Measurements from ENCODE around the gene MACROH2A2. TPM values are rescaled to one million over a fixed set of nuclear protein-coding genes. Genes with fewer than 3 reads are reported as not detected.

Gene MACROH2A2
- total RNA-seq, 4 donors from 2014 or later = 9.9 to 21.3 (median 15.9) TPM

- Histone ChIP-seq H3K4me1 (peaks cover 4% of the 10 kb centered on the region), H3K27ac (no peak overlapping the region), H3K27me3 (no peaks in the 10 kb centered on the region), H3K4me3 (no peak overlapping the region), H3K9me3 (no peaks in the 10 kb centered on the region), H3K36me3 (peaks cover 13% of the 10 kb centered on the region)
- no peak for DNase-seq (ENCODE audit: low spot score in 2 of 2)
- TF ChIP-seq, protein P1, sequence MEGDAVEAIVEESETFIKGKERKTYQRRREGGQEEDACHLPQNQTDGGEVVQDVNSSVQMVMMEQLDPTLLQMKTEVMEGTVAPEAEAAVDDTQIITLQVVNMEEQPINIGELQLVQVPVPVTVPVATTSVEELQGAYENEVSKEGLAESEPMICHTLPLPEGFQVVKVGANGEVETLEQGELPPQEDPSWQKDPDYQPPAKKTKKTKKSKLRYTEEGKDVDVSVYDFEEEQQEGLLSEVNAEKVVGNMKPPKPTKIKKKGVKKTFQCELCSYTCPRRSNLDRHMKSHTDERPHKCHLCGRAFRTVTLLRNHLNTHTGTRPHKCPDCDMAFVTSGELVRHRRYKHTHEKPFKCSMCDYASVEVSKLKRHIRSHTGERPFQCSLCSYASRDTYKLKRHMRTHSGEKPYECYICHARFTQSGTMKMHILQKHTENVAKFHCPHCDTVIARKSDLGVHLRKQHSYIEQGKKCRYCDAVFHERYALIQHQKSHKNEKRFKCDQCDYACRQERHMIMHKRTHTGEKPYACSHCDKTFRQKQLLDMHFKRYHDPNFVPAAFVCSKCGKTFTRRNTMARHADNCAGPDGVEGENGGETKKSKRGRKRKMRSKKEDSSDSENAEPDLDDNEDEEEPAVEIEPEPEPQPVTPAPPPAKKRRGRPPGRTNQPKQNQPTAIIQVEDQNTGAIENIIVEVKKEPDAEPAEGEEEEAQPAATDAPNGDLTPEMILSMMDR (IDR thresholded peaks at IDR 0.05) = no peak
- TF ChIP-seq POLR2AphosphoS5 (IDR thresholded peaks at IDR 0.05) (no peak), POLR2A (IDR thresholded peaks at IDR 0.05) (no peak), EP300 (IDR thresholded peaks at IDR 0.05) (no peak)
- 82% methylated on average over 5 of the region's 5 CpGs for WGBS
These were observed 73.4 kb downstream of the MACROH2A2 start for GRCh38 chr10:70125918-70126552.

DNA sequence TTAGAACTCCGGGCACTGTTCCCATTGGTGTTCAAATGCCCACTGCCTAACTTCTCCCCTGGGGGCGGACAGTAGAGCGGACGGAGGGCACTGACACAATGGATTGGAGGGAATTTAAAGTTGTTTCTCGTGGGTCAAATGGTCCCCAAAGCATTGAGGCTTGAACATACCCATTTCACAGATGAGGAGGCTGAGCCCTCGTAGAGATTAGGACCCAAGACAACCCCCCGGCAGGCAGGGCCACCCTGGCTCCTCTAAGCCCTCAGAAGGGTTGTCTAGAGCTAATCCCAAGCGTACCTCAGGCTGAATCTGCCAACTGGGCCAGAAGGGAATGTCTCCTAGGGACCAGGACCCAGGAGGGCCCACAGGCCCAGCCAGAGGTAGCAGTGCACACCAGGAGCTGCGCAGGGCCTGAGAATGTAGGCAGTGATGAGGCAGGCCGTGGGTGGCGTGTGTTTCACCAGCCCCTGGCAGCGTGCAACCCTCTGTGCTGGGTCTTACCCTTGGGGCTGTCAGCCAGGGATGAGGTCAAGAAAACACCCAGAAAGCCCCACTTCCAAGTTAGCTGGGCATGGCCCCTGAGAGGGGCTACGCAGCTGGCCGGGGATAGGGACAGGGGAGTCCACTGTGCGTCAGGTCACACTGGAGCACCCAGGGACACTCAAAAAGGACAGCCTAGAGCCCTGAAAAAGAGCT lies 74.2 kb downstream of the MACROH2A2 start:
- H3K4me1 ChIP-seq = peaks cover 12% of the 10 kb centered on the region
- H3K27me3 ChIP-seq = no peaks in the 10 kb centered on the region
- peaks cover 10% of the 10 kb centered on the region for H3K36me3 ChIP-seq
- TF ChIP-seq POLR2A (IDR thresholded peaks at IDR 0.05) (no peak), EP300 (IDR thresholded peaks at IDR 0.05) (no peak), POLR2AphosphoS5 (IDR thresholded peaks at IDR 0.05) (no peak)
- TF ChIP-seq, protein P1 (IDR thresholded peaks at IDR 0.05) = no peak
- no peak overlapping the region for H3K4me3 ChIP-seq
- no peaks in the 10 kb centered on the region for H3K9me3 ChIP-seq
- WGBS = 98% methylated on average over 15 of the region's 15 CpGs
- H3K27ac ChIP-seq = no peak overlapping the region
- no peak for DNase-seq (ENCODE audit: low spot score in 2 of 2)

DNA sequence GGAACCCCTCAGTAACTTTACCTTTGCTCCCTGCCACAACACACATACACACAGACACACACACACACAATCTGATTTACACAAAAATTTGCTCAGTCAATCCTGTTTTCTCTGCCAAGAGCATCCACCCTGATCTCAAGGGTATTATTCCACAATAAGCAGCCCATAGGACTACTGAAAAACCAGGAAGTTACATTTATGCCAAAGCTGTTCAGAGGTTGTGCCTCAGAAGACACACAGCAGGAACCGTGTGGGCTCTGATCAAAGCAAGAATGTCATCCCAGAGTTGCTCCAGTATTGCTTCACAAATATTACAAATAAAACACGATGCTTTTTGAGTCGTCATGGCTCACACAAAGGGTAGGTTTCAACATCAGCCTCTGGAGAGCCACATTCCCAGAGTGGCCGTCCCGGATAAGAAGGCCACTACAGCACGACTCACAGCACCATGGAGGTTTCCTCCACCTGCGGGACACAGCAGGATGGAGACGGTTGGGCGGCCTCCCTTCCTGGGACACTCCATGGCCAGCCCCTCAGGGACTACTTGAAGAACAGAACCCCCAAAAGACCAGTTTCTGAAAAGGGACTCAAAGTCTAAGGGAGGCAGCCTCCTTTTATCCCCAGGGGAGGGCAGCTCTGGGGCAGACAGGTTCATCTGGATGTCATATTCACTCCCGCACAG lies 78.4 kb downstream of the MACROH2A2 start:
- no peaks in the 10 kb centered on the region for H3K36me3 ChIP-seq
- no peak for TF ChIP-seq EP300 (IDR thresholded peaks at IDR 0.05)
- TF ChIP-seq, protein P1 (IDR thresholded peaks at IDR 0.05) = no peak
- peak in 1 of 3 donors; percentile 76 for TF ChIP-seq POLR2AphosphoS5 (IDR thresholded peaks at IDR 0.05)
- TF ChIP-seq POLR2A (IDR thresholded peaks at IDR 0.05) = peak in 1 of 2 donors; percentile 51
- H3K4me3 ChIP-seq = peak overlapping the region; percentile 68
- DNase-seq (ENCODE audit: low spot score in 2 of 2) = peak; percentile 72 to 83
- no peaks in the 10 kb centered on the region for H3K27me3 ChIP-seq
- peaks cover 26% of the 10 kb centered on the region for H3K4me1 ChIP-seq
- H3K9me3 ChIP-seq = no peaks in the 10 kb centered on the region
- H3K27ac ChIP-seq = peak overlapping the region; percentile 41
- WGBS = 69% methylated on average over 9 of the region's 10 CpGs

DNA sequence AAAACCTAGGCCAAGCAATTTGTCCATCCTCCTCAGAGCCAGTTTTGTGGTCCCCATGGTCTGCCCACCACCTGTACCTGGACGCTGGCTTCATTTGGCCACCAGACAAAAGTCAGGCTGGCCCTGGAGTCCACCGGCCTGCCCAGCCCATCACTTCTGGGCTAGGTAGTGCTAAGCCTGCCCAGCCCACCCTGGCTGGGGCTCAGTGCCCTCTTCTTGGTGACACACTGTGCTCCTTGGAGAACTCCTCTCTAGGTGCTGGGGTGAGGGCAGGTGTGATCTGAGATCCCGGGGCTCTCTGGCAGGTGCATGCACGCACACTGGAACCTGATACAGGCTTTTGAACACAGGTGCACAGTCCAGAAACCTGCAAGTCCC lies 78.9 kb downstream of the MACROH2A2 start:
- Histone ChIP-seq H3K4me1 (peaks cover 26% of the 10 kb centered on the region), H3K27me3 (no peaks in the 10 kb centered on the region), H3K9me3 (no peaks in the 10 kb centered on the region), H3K36me3 (no peaks in the 10 kb centered on the region), H3K27ac (peak overlapping the region; percentile 39), H3K4me3 (peak overlapping the region; percentile 68)
- 93% methylated on average over 3 of the region's 4 CpGs for WGBS
- TF ChIP-seq POLR2A (IDR thresholded peaks at IDR 0.05) (no peak), EP300 (IDR thresholded peaks at IDR 0.05) (no peak)
- DNase-seq (ENCODE audit: low spot score in 2 of 2) = peak; percentile 56 to 69

DNA sequence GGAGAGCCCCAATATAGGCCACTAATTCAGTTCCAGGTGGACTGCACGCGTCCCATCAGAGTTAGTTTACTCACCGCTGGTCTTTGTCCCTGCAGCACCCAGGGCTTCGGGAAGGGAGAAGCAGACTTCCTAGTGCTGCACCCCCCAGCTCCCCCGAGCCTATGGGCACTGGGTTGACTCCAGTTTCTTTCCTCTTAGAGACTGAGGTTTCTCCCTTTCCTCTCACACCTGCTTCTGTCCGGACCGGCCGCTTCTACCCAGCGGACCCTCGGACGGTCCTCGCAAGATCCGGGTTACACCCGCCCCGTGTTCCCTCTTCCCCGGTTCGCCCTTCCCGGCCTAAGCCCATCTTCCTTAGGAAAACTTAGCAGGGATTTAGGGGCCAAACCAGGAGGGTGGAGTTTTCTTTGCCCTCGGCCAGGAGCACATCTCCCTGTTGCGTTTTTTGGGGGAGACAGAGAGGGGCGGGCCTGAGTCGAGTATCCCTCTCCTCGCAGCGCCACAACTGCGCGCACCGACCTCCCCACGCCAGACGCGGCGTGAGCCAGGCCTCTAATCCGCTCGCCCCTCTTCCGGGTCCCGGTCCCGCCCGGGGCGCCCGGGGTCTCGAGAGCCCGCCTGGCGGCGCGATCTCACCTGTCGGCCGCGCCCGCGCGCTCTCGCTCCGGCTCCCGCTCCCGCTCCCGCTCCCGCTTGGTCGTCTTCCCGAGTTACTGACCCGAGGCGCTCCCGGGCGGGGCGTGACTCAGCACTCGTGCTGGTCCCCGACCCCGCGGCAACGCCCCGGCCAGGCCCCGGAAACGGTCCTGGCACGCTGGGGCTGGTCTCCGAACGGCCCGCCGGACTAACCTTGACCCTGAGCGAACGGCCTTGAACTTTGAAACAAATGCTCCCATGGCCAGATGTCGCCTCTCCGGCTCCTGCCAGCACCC lies 79.7 kb downstream of the MACROH2A2 start, which contains the start of gene AIFM2:
Gene AIFM2 (minus strand): TSS at position 728 of the 932 bp plus-strand sequence. CDS start 8,741 bp downstream, outside the sequence.
- peak within 1 kb of the TSS; percentile 68 for H3K4me3 ChIP-seq
- peak; percentile 88 to 90 for DNase-seq (ENCODE audit: low spot score in 2 of 2)
- peaks cover 26% of the 10 kb centered on the region for H3K4me1 ChIP-seq
- peak within 1 kb of the TSS; percentile 68 for H3K27ac ChIP-seq
- no peaks in the 10 kb centered on the region for H3K36me3 ChIP-seq
- no peaks in the 10 kb centered on the region for H3K27me3 ChIP-seq
- WGBS = 13% methylated on average over 33 of the region's 80 CpGs
- TF ChIP-seq, protein P1 (IDR thresholded peaks at IDR 0.05) = no peak
- peak in 2 of 3 donors; percentile 59 to 63 for TF ChIP-seq POLR2AphosphoS5 (IDR thresholded peaks at IDR 0.05)
- no peak for TF ChIP-seq EP300 (IDR thresholded peaks at IDR 0.05)
- TF ChIP-seq POLR2A (IDR thresholded peaks at IDR 0.05) = peak in 1 of 2 donors; percentile 43
- H3K9me3 ChIP-seq = no peaks in the 10 kb centered on the region
